SK-N-SH (cell line): Measurements from ENCODE around the gene DAB1.

Experiments
- EZH2phosphoT487 ChIP-seq: fragments of 200-600 bp; sonication (generic); IDR thresholded peaks from 2 replicates; pipeline ENCODE4 v1.6.1; 2017; ENCODE audit warnings: low read depth, mixed run types, mild to moderate bottlenecking, antibody characterized with exemption, moderate library complexity, borderline replicate concordance
- JUND ChIP-seq: IDR thresholded peaks from 2 replicates; pipeline ENCODE4 v1.4.0; 2012
- MXI1 ChIP-seq: IDR thresholded peaks from 2 replicates; pipeline ENCODE4 v1.6.1; 2012; ENCODE audit warnings: mild to moderate bottlenecking, low read depth, low read length, improper control_type of control experiment
- POLR2AphosphoS5 ChIP-seq: IDR thresholded peaks from 2 replicates; pipeline ENCODE4 v1.6.1; 2012; ENCODE audit warnings: low read depth, low read length
- RFX5 ChIP-seq: IDR thresholded peaks from 2 replicates; pipeline ENCODE4 v1.6.1; 2012; ENCODE audit warnings: mild to moderate bottlenecking, improper control_type of control experiment, low read length
- RXRA ChIP-seq: IDR thresholded peaks from 2 replicates; pipeline ENCODE4 v1.4.0; 2012; ENCODE audit warnings: low read depth, mild to moderate bottlenecking, borderline replicate concordance
- TEAD4 ChIP-seq: IDR thresholded peaks from 2 replicates; pipeline ENCODE4 v1.4.0; 2012; ENCODE audit warnings: mild to moderate bottlenecking, borderline replicate concordance; ENCODE audit not compliant: insufficient read depth
- YY1 ChIP-seq: IDR thresholded peaks from 2 replicates; pipeline ENCODE4 v1.4.0; 2012; ENCODE audit warnings: low read depth, mild to moderate bottlenecking
- TF ChIP-seq, protein P1 (sequence below): IDR thresholded peaks from 2 replicates; pipeline ENCODE4 v1.6.1; 2012; ENCODE audit warnings: mild to moderate bottlenecking, low read depth, low read length, moderate library complexity
- TF ChIP-seq, protein P2 (sequence below): fragments of 200-600 bp; sonication (generic); IDR thresholded peaks from 2 replicates; pipeline ENCODE4 v1.6.1; 2017; ENCODE audit warnings: antibody characterized with exemption, mild to moderate bottlenecking, moderate library complexity
- TF ChIP-seq, protein P3 (sequence below): IDR thresholded peaks from 2 replicates; pipeline ENCODE4 v1.4.0; 2012; ENCODE audit warnings: low read depth
- TF ChIP-seq, protein P4 (sequence below): IDR thresholded peaks from 2 replicates; pipeline ENCODE4 v1.4.0; 2012; ENCODE audit warnings: low read depth, borderline replicate concordance
- TF ChIP-seq, protein P5 (sequence below): IDR thresholded peaks from 2 replicates; pipeline ENCODE4 v1.4.0; 2012; ENCODE audit warnings: low read depth, borderline replicate concordance

DNA sequence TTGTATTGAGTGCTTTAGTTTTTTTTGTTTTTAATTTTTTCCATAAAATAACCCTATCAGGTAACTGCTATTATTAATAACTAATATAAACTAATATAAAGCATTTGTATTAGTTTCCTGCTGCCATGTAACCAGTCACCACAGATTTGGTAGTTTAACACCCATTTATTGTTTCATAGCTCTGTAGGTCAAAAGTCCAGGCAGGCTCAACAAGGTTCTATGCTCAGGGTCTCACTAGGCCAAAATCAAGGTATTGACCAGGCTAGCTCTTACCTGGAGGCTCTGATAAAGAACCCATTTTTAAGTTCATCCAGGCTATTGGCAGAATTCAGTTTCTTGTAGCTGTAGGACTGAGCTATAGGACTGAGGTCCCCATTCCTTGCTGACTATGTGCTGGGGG, 189.4 kb downstream of the DAB1 start:
- TF ChIP-seq YY1: no peak
- TF ChIP-seq, protein P1, sequence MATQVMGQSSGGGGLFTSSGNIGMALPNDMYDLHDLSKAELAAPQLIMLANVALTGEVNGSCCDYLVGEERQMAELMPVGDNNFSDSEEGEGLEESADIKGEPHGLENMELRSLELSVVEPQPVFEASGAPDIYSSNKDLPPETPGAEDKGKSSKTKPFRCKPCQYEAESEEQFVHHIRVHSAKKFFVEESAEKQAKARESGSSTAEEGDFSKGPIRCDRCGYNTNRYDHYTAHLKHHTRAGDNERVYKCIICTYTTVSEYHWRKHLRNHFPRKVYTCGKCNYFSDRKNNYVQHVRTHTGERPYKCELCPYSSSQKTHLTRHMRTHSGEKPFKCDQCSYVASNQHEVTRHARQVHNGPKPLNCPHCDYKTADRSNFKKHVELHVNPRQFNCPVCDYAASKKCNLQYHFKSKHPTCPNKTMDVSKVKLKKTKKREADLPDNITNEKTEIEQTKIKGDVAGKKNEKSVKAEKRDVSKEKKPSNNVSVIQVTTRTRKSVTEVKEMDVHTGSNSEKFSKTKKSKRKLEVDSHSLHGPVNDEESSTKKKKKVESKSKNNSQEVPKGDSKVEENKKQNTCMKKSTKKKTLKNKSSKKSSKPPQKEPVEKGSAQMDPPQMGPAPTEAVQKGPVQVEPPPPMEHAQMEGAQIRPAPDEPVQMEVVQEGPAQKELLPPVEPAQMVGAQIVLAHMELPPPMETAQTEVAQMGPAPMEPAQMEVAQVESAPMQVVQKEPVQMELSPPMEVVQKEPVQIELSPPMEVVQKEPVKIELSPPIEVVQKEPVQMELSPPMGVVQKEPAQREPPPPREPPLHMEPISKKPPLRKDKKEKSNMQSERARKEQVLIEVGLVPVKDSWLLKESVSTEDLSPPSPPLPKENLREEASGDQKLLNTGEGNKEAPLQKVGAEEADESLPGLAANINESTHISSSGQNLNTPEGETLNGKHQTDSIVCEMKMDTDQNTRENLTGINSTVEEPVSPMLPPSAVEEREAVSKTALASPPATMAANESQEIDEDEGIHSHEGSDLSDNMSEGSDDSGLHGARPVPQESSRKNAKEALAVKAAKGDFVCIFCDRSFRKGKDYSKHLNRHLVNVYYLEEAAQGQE: no peak
- TF ChIP-seq RFX5: no peak
- TF ChIP-seq, protein P2, sequence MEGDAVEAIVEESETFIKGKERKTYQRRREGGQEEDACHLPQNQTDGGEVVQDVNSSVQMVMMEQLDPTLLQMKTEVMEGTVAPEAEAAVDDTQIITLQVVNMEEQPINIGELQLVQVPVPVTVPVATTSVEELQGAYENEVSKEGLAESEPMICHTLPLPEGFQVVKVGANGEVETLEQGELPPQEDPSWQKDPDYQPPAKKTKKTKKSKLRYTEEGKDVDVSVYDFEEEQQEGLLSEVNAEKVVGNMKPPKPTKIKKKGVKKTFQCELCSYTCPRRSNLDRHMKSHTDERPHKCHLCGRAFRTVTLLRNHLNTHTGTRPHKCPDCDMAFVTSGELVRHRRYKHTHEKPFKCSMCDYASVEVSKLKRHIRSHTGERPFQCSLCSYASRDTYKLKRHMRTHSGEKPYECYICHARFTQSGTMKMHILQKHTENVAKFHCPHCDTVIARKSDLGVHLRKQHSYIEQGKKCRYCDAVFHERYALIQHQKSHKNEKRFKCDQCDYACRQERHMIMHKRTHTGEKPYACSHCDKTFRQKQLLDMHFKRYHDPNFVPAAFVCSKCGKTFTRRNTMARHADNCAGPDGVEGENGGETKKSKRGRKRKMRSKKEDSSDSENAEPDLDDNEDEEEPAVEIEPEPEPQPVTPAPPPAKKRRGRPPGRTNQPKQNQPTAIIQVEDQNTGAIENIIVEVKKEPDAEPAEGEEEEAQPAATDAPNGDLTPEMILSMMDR: no peak
- TF ChIP-seq JUND: no peak
- TF ChIP-seq, protein P3, sequence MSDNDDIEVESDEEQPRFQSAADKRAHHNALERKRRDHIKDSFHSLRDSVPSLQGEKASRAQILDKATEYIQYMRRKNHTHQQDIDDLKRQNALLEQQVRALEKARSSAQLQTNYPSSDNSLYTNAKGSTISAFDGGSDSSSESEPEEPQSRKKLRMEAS: no peak
- no peak for TF ChIP-seq POLR2AphosphoS5
- no peak for TF ChIP-seq EZH2phosphoT487
- TF ChIP-seq MXI1: no peak
- TF ChIP-seq, protein P4, sequence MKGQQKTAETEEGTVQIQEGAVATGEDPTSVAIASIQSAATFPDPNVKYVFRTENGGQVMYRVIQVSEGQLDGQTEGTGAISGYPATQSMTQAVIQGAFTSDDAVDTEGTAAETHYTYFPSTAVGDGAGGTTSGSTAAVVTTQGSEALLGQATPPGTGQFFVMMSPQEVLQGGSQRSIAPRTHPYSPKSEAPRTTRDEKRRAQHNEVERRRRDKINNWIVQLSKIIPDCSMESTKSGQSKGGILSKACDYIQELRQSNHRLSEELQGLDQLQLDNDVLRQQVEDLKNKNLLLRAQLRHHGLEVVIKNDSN: no peak
- TF ChIP-seq RXRA: no peak
- TF ChIP-seq, protein P5, sequence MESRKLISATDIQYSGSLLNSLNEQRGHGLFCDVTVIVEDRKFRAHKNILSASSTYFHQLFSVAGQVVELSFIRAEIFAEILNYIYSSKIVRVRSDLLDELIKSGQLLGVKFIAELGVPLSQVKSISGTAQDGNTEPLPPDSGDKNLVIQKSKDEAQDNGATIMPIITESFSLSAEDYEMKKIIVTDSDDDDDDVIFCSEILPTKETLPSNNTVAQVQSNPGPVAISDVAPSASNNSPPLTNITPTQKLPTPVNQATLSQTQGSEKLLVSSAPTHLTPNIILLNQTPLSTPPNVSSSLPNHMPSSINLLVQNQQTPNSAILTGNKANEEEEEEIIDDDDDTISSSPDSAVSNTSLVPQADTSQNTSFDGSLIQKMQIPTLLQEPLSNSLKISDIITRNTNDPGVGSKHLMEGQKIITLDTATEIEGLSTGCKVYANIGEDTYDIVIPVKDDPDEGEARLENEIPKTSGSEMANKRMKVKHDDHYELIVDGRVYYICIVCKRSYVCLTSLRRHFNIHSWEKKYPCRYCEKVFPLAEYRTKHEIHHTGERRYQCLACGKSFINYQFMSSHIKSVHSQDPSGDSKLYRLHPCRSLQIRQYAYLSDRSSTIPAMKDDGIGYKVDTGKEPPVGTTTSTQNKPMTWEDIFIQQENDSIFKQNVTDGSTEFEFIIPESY: no peak
- TF ChIP-seq TEAD4: no peak
